ENCODE measurements around the gene QPCT. TPM values are rescaled to one million over a fixed set of nuclear protein-coding genes. Genes with fewer than 3 reads are reported as not detected.

QPCT gene
- total RNA-seq, 1 experiment from 2014 or later = not detected

- H3K23ac ChIP-seq (ENCODE audit: insufficient read length, low read depth, low read length) = no peak overlapping the region
- no peak overlapping the region for H2BK15ac ChIP-seq (ENCODE audit: low read depth, low read length)
- Mint-ChIP-seq H3K27me3 (ENCODE audit: low read depth) (no peaks in the 10 kb centered on the region), H3K9me3 (no peaks in the 10 kb centered on the region), H3K4me3 (no peak overlapping the region), H3K27ac (no peak overlapping the region), H3K4me1 (no peaks in the 10 kb centered on the region), H3K36me3 (ENCODE audit: insufficient read depth in 1 of 3, low read depth in 3 of 3) (no peaks in the 10 kb centered on the region)
- H2BK5ac ChIP-seq (ENCODE audit: insufficient read length, low read length) = no peak overlapping the region
- no peak overlapping the region for H3K9ac ChIP-seq (ENCODE audit: extremely low read depth, insufficient read length, low read length)
- no peaks in the 10 kb centered on the region for H3K79me2 ChIP-seq (ENCODE audit: insufficient read depth, low read length)
- no peaks in the 10 kb centered on the region for H4K20me1 ChIP-seq (ENCODE audit: control insufficient read depth, insufficient read depth, insufficient read length)
- H2BK120ac ChIP-seq (ENCODE audit: low read depth, low read length, poor library complexity, severe bottlenecking) = no peak overlapping the region
- no peak overlapping the region for H3K4me2 ChIP-seq (ENCODE audit: insufficient read depth, insufficient read length, low read length)
- no CpG with 5 or more reads among the region's 9 CpGs for WGBS (ENCODE audit: extremely low coverage, insufficient read length, low lambda C conversion rate)
- no peak overlapping the region for H3K27ac ChIP-seq (ENCODE audit: insufficient read length, low read depth, low read length)
- H3T11ph ChIP-seq (ENCODE audit: low read length) = no peak overlapping the region
- no peak overlapping the region for H3K4ac ChIP-seq (ENCODE audit: low read depth, low read length)
- H2BK20ac ChIP-seq (ENCODE audit: low read depth, low read length, poor library complexity, severe bottlenecking) = no peak overlapping the region
- DNase-seq = no peak
- no peaks in the 10 kb centered on the region for H3K27me3 ChIP-seq (ENCODE audit: insufficient read depth, low read length)
- no peak overlapping the region for H2BK12ac ChIP-seq (ENCODE audit: insufficient read length, low read depth, low read length)
- no peak overlapping the region for H3K14ac ChIP-seq (ENCODE audit: insufficient read depth, low read length)
- no peak overlapping the region for H4K91ac ChIP-seq (ENCODE audit: insufficient read length, low read depth, low read length)
- H2AFZ ChIP-seq (ENCODE audit: low read length) = no peak overlapping the region
- no peak overlapping the region for H4K8ac ChIP-seq (replicated peaks; ENCODE audit: insufficient read length, low read depth, low read length)
- no peak overlapping the region for H3K18ac ChIP-seq (ENCODE audit: insufficient read length, low read depth, low read length)
- no peaks in the 10 kb centered on the region for H3K9me3 ChIP-seq (ENCODE audit: control insufficient read depth, low read depth, low read length)
- H3K23me2 ChIP-seq (ENCODE audit: insufficient read length, low read depth, low read length, poor library complexity, severe bottlenecking) = no peaks in the 10 kb centered on the region
- H3K79me1 ChIP-seq (ENCODE audit: insufficient read depth, low read depth, low read length, poor library complexity, severe bottlenecking) = no peaks in the 10 kb centered on the region
- H3K4me1 ChIP-seq (ENCODE audit: insufficient read depth, low read length) = no peaks in the 10 kb centered on the region
- H3K56ac ChIP-seq (ENCODE audit: insufficient read length, low read depth, low read length) = no peak overlapping the region
- H2AK5ac ChIP-seq (ENCODE audit: insufficient read length, low read length) = no peak overlapping the region
- TF ChIP-seq CTCF (conservative IDR thresholded peaks at IDR 0.05) = no peak
- H4K5ac ChIP-seq (ENCODE audit: insufficient read length, low read depth, low read length) = no peak overlapping the region
Observed at GRCh38 chr2:37376421-37377186, 32.2 kb downstream of the QPCT start.

Measured in H9 (cell line).